T-cell (primary cell): Measurements from ENCODE around the gene PNMA8C. TPM values are rescaled to one million over a fixed set of nuclear protein-coding genes. Genes with fewer than 3 reads are reported as not detected.

Source experiments
- ATAC-seq, 4 experiments: fragments of 200-7000 bp in 3 of 4; fragments of 150-1000 bp in 1 of 4; cut with Tn5 transposase; replicated peaks in 1 of 4; 1 replicate in 3 of 4; 2 replicates in 1 of 4; pipeline ENCODE4 v1.10.0; 2021; ENCODE audit warnings: moderate library complexity in 3 of 4, mild to moderate bottlenecking in 2 of 4, moderate number of reproducible peaks in 1 of 4
- CTCF ChIA-PET, 2 donors: fragments of 300-600 bp; sonication (Branson Sonifier 250); formaldehyde crosslinking; loops; one replicate each; lab custom pipeline; 2022; ENCODE audit warnings: antibody characterized with exemption in 2 of 2; lab: Charles Lee
- POLR2A ChIA-PET, 2 donors: fragments of 300-600 bp; sonication (Branson Sonifier 250); formaldehyde crosslinking; loops; one replicate each; lab custom pipeline; 2022; ENCODE audit warnings: antibody characterized with exemption in 2 of 2; lab: Charles Lee
- DNase-seq, 35 experiments: peaks; one replicate each; pipeline versions ENCODE4 v3.0.0 to v3.0.0-alpha.2; 2013 to 2023
- H3K27ac ChIP-seq: one replicate; pipeline ENCODE4 v1.5.1; 2013; ENCODE audit warnings: low read length
- H3K27me3 ChIP-seq, 2 experiments: replicated peaks in 1 of 2; 1 replicate in 1 of 2; 2 replicates in 1 of 2; pipeline versions ENCODE4 v1.6.1 to v1.7.0; 2013; ENCODE audit warnings: low read length in 1 of 2, mixed read lengths in 1 of 2; ENCODE audit not compliant: control insufficient read depth in 2 of 2, insufficient read depth in 2 of 2; ENCODE audit errors: extremely low read depth in 1 of 2
- H3K36me3 ChIP-seq, 2 donors: 1 replicate in 1 of 2; 2 replicates in 1 of 2; pipeline versions ENCODE4 v1.6.1 to v1.7.0; 2013; ENCODE audit warnings: low read length in 1 of 2; ENCODE audit not compliant: control insufficient read depth in 2 of 2, insufficient read depth in 1 of 2; ENCODE audit errors: extremely low read depth in 1 of 2
- H3K4me1 ChIP-seq, 2 experiments: 1 replicate in 1 of 2; 2 replicates in 1 of 2; pipeline versions ENCODE4 v1.6.1 to v1.7.0; 2013; ENCODE audit warnings: low read length in 2 of 2, mixed read lengths in 1 of 2; ENCODE audit not compliant: insufficient read depth in 2 of 2, control insufficient read depth in 1 of 2; ENCODE audit errors: extremely low read depth in 1 of 2
- H3K4me3 ChIP-seq, 2 donors: 1 replicate in 1 of 2; 2 replicates in 1 of 2; pipeline versions ENCODE4 v1.5.1 to v1.7.0; 2013; ENCODE audit warnings: mild to moderate bottlenecking in 2 of 2, low read length in 1 of 2, moderate library complexity in 1 of 2; ENCODE audit not compliant: control insufficient read depth in 1 of 2; ENCODE audit errors: extremely low read depth in 1 of 2
- H3K9me3 ChIP-seq: 2 replicates; pipeline ENCODE4 v1.7.0; 2013
- H3K27ac Mint-ChIP-seq, 2 donors: one replicate each; pipeline ENCODE4 v1.8.0; 2020 to 2021; ENCODE audit warnings: mild to moderate bottlenecking in 2 of 2, mixed read lengths in 2 of 2
- H3K27me3 Mint-ChIP-seq, 2 donors: one replicate each; pipeline ENCODE4 v1.8.0; 2021 to 2022; ENCODE audit warnings: mixed read lengths in 2 of 2
- H3K36me3 Mint-ChIP-seq: one replicate; pipeline ENCODE4 v1.8.0; 2021; ENCODE audit warnings: mixed read lengths
- H3K4me1 Mint-ChIP-seq, 3 donors: one replicate each; pipeline ENCODE4 v1.8.0; 2020 to 2022; ENCODE audit warnings: mixed read lengths in 3 of 3, mild to moderate bottlenecking in 1 of 3
- H3K4me3 Mint-ChIP-seq, 3 donors: one replicate each; pipeline ENCODE4 v1.8.0; 2020 to 2022; ENCODE audit warnings: mild to moderate bottlenecking in 3 of 3, mixed read lengths in 3 of 3, moderate library complexity in 3 of 3
- H3K9me3 Mint-ChIP-seq, 3 donors: one replicate each; pipeline ENCODE4 v1.8.0; 2020 to 2022; ENCODE audit warnings: mixed read lengths in 3 of 3
- WGBS: methylation state at CpG from one replicate; pipeline ENCODE4 v1.1.5; 2013; ENCODE audit warnings: missing lambda C conversion rate; ENCODE audit not compliant: insufficient coverage; 5-methylcytosine and 5-hydroxymethylcytosine counted together
- total RNA-seq, 35 experiments: library from RNA in 6 of 35; stranded (reverse) in 6 of 35; fragments of 120-200 nt in 1 of 35; gene quantifications; one replicate each; pipeline versions ENCODE4 v1.2.1 to v1.2.4 and lab custom pipeline; 2013 to 2026

Gene PNMA8C
- total RNA-seq, 5 donors from 2014 or later (not counting 1 experiment from before 2014, with no cell fraction given): not detected

DNA sequence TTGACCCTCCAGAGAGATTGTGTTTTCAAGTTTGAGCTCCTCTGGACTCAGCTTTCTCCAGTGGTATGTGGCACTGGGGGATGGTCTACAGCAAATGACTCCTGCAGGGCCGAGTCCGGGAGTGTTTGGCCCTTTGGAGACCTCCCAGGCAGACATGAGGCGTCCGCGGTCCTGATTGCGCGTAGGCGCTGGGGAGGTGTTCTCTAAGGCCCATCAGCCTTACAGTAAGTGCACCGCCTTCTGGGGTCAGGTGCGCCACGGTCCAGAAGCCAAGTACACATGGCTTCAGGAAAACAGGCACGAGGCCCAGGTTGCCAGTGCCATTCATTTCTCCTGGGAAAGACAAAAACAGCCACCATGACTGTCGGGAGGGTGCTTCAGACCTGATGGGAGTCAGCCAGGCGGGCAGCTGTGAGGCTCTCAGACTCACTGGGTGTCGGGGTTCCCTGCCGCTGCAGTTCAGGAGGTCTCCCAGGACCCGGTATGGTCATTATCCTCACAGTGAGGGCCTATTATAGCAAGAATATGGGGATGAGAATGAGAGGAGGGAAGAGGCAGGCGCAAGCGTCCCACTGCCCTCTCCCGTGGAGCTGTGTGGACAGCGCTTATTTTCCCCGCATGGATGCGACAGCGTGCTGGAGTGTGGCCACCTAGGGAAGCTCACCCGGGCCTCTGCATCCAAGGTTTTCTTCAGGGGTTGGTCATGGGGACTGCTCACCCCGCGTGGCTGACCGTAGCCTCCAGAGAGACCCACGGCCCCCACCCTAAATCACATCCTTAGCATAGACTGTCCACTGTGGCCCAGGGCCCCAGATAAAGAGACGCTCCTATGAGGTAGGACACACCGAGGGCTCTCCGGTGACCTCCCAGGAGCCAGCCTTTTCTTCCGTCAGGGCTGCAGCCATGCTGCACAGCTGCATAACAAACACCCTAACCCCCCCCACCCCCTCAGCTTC is 37.2 kb downstream of the PNMA8C start:
- peaks cover 24 to 55% of the 10 kb centered on the region in 2 donors for H3K36me3 ChIP-seq
- no peak overlapping the region for H3K27ac Mint-ChIP-seq
- H3K4me3 ChIP-seq: no peak overlapping the region
- POLR2A ChIA-PET: no interaction called here
- H3K9me3 Mint-ChIP-seq: no peaks in the 10 kb centered on the region
- ATAC-seq (no peak), DNase-seq (no peak)
- no peaks in the 10 kb centered on the region for H3K9me3 ChIP-seq
- no peaks in the 10 kb centered on the region for H3K27me3 Mint-ChIP-seq
- peaks cover 41% of the 10 kb centered on the region for H3K36me3 Mint-ChIP-seq
- H3K27me3 ChIP-seq: no peaks in the 10 kb centered on the region
- H3K4me3 Mint-ChIP-seq: no peak overlapping the region
- CTCF ChIA-PET: interaction anchor here (0.6 to 0.7 kb wide), 2 partner anchors 120 to 1734 kb away, joined by 3 to 6 read pairs; no protein-coding TSS in a partner anchor
- WGBS: 98% methylated on average over 29 of the region's 33 CpGs
- peaks cover 5 to 11% (median 10%) of the 10 kb centered on the region in 3 donors for H3K4me1 Mint-ChIP-seq
- H3K4me1 ChIP-seq: no peaks in the 10 kb centered on the region
- H3K27ac ChIP-seq: no peak overlapping the region

- H3K27ac Mint-ChIP-seq: no peak overlapping the region
- H3K4me1 ChIP-seq: no peaks in the 10 kb centered on the region
- ChIA-PET CTCF (interaction anchor here in 1 of 2 donors (0.7 kb wide), 1 partner anchor 121 kb away, joined by 3 read pairs; no protein-coding TSS in a partner anchor), POLR2A (no interaction called here)
- no peaks in the 10 kb centered on the region for H3K9me3 Mint-ChIP-seq
- H3K36me3 ChIP-seq: peaks cover 24 to 62% of the 10 kb centered on the region in 2 donors
- DNase-seq: no peak
- H3K4me3 Mint-ChIP-seq: no peak overlapping the region
- ATAC-seq: no peak
- H3K27me3 Mint-ChIP-seq: no peaks in the 10 kb centered on the region
- H3K36me3 Mint-ChIP-seq: peaks cover 42% of the 10 kb centered on the region
- H3K27ac ChIP-seq: no peak overlapping the region
- 96% methylated on average over 18 of the region's 18 CpGs for WGBS
- peaks cover 5 to 11% (median 10%) of the 10 kb centered on the region in 3 donors for H3K4me1 Mint-ChIP-seq
- no peaks in the 10 kb centered on the region for H3K9me3 ChIP-seq
- no peak overlapping the region for H3K4me3 ChIP-seq
- H3K27me3 ChIP-seq: no peaks in the 10 kb centered on the region
These were observed 37.9 kb downstream of the PNMA8C start for GRCh38 chr19:46390866-46391265.

DNA sequence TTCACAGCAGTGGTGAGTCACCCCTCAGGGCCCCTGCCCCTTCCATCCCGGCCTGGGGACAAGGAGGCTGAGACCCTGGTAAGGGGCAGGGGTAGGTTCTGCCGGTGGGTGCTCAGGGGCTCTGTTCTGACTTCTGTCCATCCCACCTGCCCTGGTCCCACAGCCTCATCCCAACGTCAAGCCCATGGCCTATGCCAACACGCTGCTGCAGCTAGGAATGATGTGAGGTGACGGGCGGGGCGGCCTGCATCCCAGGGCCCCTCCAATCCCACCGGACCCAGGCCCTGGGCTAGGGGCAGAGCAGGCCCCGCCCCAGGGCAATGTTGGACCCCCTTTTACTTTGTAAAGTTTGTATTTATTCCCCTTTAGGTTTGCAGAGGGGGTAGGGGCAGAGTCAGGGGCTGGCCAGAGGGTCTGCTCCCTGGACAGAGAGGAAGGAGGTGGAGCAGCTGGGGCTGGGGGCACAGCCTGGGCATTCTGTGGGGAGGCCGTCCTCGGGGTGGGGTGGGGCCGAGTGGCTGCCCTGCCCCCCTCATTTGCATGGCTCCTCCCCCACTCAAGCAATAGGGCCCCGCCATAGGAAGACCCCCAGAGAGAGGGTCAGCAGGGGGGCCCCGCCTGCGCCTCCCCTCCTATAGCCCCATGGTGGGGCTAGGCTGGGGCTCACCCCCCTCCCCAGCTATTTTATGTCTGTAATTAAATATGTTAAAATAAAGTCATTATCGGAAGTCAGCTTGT is 38.4 kb downstream of the PNMA8C start:
- CTCF ChIA-PET: no interaction called here
- no peak overlapping the region for H3K4me3 Mint-ChIP-seq
- 94% methylated on average over 6 of the region's 16 CpGs for WGBS

DNA sequence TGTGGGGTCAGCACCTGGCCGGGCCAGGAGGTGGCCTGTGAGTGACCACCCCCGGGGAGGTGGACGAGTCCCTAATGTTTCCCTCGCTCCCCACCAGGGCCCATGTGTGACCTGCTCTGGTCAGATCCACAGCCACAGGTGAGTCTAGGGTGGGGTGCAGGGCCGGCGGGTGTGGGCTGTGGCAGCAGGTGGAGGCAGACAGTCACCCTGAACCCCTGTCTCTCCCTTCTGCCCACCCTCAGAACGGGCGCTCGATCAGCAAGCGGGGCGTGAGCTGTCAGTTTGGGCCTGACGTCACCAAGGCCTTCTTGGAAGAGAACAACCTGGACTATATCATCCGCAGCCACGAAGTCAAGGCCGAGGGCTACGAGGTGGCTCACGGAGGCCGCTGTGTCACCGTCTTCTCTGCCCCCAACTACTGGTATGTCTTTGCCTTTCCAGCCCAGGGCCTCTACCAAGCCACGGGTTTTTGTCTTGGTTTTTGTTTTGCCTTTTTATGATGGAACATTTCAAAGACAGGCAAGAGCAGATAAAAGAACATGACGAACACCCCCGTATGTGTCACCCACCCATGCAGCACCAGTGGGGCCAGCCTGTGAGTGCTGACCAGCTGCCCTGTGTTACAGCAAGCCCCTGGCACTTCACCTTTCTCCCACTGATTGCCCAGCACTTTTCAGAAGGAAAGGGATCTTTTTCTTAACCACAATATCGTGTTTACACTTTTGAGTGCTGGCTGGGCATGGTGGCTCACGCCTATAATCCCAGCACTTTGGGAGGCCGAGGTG is 40.2 kb downstream of the PNMA8C start:
- Mint-ChIP-seq H3K27me3 (no peaks in the 10 kb centered on the region), H3K4me3 (no peak overlapping the region), H3K27ac (no peak overlapping the region), H3K9me3 (no peaks in the 10 kb centered on the region), H3K36me3 (peaks cover 53% of the 10 kb centered on the region), H3K4me1 (peaks cover 3 to 7% (median 5%) of the 10 kb centered on the region in 3 donors)
- Histone ChIP-seq H3K36me3 (peaks cover 29 to 78% of the 10 kb centered on the region in 2 donors), H3K27ac (no peak overlapping the region), H3K4me3 (no peak overlapping the region), H3K9me3 (no peaks in the 10 kb centered on the region), H3K27me3 (no peaks in the 10 kb centered on the region), H3K4me1 (no peaks in the 10 kb centered on the region)
- WGBS: 97% methylated on average over 14 of the region's 25 CpGs
- DNase-seq (no peak), ATAC-seq (no peak)
- ChIA-PET POLR2A (no interaction called here), CTCF (no interaction called here)

More for the DNA sequence above, 38.4 kb downstream of the PNMA8C start:
- POLR2A ChIA-PET: no interaction called here
- Mint-ChIP-seq H3K4me1 (peaks cover 3 to 11% (median 9%) of the 10 kb centered on the region in 3 donors), H3K36me3 (peaks cover 42% of the 10 kb centered on the region), H3K27ac (no peak overlapping the region), H3K9me3 (no peaks in the 10 kb centered on the region), H3K27me3 (no peaks in the 10 kb centered on the region)
- Histone ChIP-seq H3K9me3 (no peaks in the 10 kb centered on the region), H3K27me3 (no peaks in the 10 kb centered on the region), H3K27ac (no peak overlapping the region), H3K4me1 (no peaks in the 10 kb centered on the region), H3K4me3 (no peak overlapping the region), H3K36me3 (peaks cover 24 to 63% of the 10 kb centered on the region in 2 donors)
- no peak for DNase-seq
- ATAC-seq: peak in 1 of 4 experiments; percentile 31

DNA sequence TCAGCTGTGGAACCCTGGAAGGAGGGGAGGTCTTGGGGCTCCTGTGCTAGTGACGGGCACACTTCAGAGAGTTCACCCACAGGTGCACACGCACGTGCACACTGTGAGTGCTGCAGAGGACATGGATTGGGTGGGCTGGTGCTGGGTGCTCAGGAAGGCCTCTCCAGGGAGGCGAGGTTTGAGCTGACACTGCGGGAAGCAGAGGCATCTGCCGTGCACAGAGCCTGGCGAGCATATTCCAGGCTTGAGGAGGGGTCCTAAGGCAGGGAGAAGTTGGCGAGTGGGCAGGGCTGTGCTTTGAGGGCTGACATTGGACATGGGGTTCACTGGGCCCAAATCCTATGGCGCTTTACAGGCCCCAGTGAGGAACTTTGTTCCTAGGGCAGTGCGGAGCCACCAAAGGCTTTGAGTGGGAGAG is 41.0 kb downstream of the PNMA8C start:
- H3K9me3 Mint-ChIP-seq: no peaks in the 10 kb centered on the region
- H3K4me3 Mint-ChIP-seq: no peak overlapping the region
- ATAC-seq (no peak), DNase-seq (no peak)
- Histone ChIP-seq H3K4me3 (no peak overlapping the region), H3K27me3 (no peaks in the 10 kb centered on the region), H3K4me1 (no peaks in the 10 kb centered on the region), H3K36me3 (peaks cover 29 to 82% of the 10 kb centered on the region in 2 donors), H3K9me3 (no peaks in the 10 kb centered on the region), H3K27ac (no peak overlapping the region)
- ChIA-PET POLR2A (no interaction called here), CTCF (no interaction called here)
- H3K27ac Mint-ChIP-seq: no peak overlapping the region
- 95% methylated on average over 10 of the region's 10 CpGs for WGBS
- no peaks in the 10 kb centered on the region for H3K27me3 Mint-ChIP-seq
- H3K4me1 Mint-ChIP-seq: peaks cover 3 to 4% (median 4%) of the 10 kb centered on the region in 3 donors
- peaks cover 52% of the 10 kb centered on the region for H3K36me3 Mint-ChIP-seq
